NCI-H2081 (cell line): ENCODE data around the gene TRAF5.
"Not testable (repeated sequence)": the region's sequence is repeated elsewhere in the genome, so short reads cannot be mapped to it uniquely, and the experiment has no call there.

ENCODE experiments used
- DNase-seq, 2 experiments: peaks; one replicate each; lab custom pipeline; 2025; lab: John Stamatoyannopoulos, UW

Gene TRAF5, protein sequence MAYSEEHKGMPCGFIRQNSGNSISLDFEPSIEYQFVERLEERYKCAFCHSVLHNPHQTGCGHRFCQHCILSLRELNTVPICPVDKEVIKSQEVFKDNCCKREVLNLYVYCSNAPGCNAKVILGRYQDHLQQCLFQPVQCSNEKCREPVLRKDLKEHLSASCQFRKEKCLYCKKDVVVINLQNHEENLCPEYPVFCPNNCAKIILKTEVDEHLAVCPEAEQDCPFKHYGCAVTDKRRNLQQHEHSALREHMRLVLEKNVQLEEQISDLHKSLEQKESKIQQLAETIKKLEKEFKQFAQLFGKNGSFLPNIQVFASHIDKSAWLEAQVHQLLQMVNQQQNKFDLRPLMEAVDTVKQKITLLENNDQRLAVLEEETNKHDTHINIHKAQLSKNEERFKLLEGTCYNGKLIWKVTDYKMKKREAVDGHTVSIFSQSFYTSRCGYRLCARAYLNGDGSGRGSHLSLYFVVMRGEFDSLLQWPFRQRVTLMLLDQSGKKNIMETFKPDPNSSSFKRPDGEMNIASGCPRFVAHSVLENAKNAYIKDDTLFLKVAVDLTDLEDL

DNA sequence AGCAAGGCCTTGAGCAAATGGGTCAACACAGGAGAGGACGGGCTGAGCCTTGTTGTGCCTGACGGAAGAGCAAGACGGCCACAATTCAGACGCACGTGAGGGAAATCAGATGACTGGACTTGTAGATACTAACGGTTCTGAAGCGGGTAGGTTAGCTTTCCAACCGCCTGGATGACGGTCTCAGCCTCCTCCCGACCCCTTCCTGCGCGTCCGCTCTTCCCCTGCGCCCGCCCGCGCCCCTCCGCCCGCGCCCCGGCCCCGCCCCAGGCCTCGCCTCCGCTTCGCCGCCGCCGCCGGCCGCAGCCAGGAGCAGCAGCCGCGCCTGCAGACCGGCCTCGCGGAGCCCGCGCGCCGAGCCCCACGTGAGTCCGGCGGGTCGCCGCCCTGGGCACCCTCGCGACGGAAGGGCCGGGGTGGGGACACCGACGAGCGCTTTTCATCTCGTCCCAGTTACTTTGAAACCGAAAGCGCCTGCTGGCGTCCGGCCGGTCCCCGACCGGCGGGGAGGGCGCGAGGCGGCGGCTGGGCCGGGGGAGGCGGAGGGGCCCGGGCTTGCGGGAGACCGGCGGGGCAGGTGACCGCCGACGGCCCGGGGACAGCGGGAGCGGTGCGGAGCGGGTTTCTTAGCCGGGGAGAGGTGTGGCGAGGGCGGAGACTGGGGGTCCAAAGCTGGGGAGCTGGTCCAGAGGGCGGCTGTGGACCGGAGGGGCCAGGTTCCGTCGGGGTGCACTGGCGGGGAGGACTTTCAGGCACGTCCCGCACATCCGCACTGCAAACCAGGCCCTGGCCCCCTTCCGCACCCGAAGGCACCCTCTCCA, at the start of gene TRAF5:
Gene TRAF5, plus strand, starts transcription at position 306 of the 818 bp plus-strand sequence. CDS start 26,407 bp downstream, outside the sequence.
- peak; percentile 43 to 44 for DNase-seq

DNA sequence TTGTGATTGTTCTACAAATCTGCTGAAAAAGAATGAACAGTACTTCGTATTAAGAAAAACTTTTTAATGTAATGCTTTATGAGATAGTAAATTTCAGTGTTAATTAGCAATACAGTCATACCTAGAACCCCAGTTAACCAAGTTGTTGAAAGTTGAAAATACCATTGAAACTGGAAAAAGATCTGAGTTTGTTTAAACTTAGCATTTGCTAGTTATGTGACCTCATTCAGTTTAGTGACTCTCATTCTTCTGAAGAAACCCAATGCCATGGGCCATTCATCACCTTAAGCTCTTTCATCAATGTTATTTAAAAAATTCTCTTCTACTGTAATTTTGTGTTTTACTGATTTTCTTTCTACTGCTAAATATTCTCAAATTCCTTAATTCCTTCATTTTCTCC, 47.3 kb upstream of the TRAF5 start:
- no peak for DNase-seq

DNA sequence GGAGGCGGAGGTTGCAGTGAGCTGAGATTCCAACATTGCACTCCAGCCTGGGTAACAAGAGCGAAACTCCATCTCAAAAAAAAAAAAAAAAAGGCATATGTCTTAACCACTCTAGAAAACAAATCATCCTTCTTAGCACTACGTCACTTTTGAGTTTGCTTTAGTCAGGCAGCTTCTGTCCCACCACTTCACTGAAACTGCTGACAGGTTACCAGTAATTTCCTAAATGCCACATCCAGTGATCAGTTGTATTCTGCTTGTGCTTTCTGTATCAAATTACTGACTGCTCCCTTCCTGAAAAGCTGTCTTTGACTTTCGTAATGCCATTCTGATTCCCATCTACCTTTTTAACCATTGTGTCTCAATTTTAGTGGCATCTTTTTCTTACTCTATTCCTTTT, 45.7 kb upstream of the TRAF5 start:
- DNase-seq: no peak

DNA sequence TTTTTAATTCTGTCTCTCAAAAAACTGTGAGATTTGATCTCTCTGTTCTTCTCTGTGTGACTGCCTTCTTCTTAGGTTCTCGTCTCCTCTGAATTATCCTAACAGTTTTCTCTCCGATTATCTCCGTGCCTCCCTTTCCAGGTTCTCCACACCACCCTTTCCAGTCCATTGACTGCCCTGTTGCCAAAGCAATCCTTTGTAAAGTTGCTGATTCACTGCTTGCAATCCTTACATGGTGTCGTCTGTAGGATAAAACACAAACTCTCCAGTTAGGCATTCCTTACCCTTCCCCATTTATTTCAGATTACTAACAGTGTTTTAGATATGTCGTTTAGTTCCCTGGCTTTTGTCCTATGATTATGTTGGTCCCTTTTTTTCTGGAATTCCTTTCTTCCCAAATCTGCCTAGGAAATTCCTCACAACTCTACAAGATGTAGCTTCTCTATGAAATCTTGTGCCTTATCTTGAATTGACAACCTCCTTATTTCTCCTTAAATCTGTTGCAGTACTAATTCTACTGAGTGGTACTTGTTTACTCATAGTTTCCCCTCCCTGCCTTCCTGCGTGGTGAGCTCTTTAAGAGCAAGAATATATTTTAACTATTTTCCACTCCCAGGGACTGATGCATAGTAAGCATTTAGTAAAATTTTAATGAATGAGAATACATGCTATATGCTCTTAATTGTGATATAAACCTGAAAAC, 45.2 kb upstream of the TRAF5 start:
- no peak for DNase-seq

DNA sequence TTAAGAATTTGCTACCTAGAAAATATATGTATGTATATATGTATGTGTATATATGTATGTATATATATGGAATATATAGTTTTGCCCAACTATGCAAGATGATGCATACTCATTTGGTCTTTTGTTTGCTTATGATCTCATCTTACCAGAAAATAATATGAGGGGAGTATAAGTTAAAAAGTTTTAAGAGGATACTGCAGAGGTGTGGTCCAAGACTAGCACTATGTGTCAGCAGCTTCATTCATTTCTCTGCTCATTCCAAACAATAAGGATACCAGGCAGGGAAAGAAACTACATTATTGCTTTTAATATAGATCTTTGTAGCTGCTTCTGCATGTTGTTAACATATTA, 44.6 kb upstream of the TRAF5 start:
- DNase-seq: no peak

DNA sequence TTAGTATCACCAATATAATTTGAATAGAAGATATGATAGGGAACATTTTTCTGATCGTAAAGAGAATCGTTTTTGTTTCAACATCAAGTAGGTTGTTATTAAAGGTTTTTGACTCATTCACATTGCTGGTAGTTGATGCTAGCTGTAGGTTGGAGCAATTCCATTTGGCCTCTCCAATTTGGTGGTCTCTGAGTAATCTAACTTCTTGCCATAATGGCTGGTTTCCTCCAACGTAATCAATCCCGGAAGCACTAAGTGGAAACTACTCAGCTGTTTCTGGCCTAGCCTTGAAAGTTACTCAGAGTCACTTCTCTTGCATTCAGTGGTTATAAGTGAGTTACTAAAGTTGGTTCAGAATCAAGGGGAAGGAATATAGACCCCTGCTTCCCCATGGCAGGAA, 41.4 kb upstream of the TRAF5 start:
- DNase-seq: no peak

DNA sequence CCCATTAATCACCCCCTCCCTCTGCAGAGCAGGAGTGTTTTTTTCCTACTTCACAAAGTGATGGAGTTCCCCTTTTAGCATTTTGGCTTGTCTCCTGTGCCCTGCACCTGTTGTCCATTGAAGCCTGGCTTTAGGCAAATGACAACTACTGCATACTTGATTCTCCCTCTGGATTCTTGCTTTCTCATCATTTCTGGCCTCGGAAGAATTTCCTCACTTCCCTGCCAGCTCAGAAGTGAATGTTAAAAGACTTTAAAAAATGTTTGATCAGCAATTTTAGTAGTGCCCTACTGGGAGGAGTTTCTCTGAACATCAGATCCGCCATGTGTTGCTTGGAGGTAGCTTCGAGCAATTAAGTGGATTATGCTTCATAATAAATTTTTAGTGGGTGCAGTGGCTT, 39.4 kb upstream of the TRAF5 start:
- DNase-seq: no peak

DNA sequence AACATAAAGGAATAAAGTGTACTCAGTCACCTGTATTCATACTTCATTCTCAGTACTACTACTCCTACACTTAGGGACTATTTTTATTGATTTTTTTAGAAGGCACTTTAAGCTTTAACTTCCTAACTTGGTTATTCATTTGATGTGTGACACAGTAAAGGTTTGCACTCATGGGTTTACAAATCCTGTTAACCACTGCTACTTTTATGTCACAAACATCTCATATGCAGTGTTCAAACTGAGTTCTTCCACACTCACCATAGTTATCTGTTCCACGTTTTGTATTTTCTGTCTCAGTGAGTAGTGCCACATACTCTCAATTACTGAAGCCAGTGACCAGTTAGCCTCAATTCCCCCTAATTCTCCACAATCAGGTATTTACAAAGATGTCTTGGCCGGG, 34.2 kb upstream of the TRAF5 start:
- DNase-seq: no peak

DNA sequence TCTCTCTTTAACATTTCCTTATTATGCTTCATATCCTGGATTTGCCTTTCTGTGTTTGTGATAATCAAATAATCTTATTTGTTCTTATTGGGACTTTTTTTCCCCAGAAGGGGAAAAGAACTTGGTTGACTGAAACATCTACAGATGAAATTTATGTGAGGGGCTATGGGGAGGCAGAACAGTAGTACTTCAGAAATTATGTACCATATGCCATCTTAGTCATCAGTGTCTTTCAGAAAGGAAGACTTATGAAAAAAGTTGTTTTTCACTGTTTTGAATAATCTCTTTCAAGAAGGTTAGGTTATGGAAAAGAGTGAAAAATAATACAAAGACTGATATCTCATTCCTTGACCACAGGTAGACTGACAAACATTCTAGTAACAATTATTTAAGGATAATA, 30.2 kb upstream of the TRAF5 start:
- no peak for DNase-seq

DNA sequence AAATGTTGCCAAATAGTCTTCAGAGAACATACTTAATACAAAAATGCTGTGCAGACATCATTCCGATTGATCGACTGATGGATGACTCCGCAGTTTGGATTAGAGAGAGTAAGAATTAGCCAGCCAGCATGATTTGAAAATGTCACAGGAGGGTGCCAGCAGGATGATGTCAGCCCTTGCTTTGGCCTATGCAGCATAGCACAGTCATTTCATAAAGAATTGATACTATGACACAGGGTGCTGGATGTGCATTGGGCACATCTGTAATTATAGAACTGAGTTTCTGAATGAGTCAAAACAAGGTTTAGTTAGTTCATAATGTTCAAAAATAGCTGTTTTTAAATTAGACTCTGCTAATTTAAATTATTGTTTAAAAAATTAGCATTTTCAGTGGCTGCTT, 21.6 kb upstream of the TRAF5 start:
- peak in 1 of 2 experiments; percentile 7 for DNase-seq

DNA sequence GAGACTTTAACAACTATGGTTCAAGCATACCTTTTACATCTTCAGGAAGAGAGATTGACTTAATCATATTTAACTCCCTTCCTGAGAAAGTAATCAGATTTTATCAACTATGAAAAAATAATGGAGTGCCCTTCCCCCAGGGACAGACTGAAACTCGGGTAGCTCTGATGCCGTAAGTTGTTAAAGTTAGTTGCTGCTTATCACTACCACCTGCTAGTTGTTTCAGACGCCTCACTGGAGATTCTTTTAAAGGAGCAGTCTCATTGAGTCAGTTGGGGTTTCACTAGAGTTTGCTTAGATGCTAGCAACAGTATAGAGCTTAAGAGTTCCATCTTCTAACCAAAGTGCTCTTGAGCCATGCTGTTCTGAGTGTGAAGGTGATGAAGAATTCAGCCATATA, 17.0 kb upstream of the TRAF5 start:
- DNase-seq: no peak

DNA sequence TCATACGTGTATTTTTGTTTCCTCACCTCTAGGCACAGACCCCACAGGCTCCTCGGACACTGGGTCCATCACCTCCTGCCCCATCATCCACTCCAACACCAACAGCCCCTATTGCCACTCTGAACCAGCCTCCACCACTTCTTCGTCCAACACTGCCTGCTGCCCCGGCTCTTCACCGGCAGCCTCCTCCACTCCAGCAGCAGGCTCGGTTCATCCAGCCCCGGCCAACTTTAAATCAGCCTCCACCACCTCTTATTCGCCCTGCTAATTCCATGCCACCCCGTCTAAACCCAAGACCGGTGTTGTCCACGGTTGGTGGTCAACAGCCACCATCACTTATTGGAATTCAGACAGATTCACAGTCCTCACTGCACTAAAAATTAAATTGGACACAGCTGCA, 13.2 kb upstream of the TRAF5 start:
- DNase-seq: no peak

DNA sequence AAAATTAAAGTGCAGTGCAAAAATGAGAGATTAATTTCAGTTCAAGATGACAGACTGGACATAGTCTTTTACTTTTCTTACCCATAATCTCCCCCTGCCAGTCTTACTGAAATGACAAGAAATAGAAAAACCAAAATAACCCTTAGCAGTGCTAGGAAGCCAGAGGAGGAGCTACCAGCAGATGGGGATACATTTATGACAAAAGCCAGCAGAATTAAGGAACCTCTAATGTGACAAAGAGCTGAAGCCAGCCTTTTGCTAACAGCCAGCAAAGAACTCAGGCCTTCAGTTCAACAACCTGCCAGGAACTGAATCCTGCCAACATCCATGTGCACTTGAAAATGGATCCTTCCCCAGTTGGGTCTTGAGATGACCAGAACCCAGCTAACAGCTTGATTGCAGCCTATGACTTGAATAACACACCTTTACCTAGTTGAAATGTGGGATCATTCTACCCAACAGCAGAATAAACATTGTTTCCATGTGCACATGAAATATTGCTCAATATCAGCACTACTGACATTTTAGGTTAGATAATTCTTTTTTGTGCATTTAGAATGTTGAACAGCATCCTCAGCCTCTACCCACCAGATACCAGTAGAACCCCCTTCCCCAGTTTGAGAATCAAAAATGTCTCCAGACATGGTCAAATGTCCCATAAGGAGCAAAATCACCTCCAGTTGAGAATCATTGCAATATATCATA, 7.9 kb upstream of the TRAF5 start:
- no peak for DNase-seq

DNA sequence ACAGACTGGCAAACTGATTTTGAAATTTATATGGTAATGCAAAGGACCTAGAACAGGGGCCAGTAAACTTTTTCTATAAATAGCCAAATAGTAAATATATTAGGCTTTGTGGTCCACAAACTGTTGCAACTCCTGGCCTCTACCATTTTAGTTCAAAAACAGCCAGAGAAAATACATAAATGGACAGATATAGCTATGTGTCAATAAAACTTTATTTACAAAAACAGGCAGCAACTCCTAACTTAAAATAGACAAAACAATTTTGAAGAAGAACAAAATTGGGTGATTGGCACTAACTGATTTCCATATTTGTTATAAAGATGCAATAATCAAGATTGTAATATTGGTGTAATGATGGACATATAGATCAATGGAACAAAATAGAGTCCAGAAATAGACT, 6.7 kb upstream of the TRAF5 start:
- DNase-seq: no peak

DNA sequence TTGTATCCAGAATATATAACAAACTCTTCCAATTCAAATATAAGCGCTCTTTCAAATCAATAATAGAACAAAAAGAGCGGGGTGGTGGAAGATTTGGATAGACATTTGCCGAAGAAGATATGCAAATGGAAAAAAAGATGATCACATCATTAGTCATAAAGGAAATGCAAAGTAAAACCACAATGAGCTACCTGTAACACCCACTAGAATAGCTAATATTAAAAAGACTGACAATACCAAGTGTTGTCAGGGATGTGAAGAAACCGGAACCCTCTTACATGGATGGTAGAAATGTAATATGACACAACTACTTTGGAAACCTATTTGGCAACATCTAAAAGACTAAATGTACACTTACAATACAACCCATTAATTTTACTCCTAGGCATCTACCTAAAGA, 5.7 kb upstream of the TRAF5 start:
- no peak for DNase-seq

DNA sequence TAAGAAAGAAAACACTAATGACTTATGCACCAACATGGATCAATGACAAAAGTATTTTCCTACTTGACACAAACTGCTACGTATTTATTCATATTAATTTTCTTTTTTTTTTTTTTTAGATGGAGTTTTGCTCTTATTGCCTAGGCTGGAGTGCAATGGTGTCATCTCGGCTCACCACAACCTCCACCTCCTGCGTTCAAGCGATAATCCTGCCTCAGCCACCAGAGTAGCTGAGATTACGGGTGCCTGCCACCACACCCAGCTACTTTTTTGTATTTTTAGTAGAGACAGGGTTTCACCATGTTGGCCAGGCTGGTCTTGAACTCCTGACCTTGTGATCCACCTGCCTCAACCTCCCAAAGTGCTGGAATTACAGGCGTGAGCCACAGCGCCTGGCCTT, 5.0 kb upstream of the TRAF5 start:
- DNase-seq: not testable (repeated sequence)

DNA sequence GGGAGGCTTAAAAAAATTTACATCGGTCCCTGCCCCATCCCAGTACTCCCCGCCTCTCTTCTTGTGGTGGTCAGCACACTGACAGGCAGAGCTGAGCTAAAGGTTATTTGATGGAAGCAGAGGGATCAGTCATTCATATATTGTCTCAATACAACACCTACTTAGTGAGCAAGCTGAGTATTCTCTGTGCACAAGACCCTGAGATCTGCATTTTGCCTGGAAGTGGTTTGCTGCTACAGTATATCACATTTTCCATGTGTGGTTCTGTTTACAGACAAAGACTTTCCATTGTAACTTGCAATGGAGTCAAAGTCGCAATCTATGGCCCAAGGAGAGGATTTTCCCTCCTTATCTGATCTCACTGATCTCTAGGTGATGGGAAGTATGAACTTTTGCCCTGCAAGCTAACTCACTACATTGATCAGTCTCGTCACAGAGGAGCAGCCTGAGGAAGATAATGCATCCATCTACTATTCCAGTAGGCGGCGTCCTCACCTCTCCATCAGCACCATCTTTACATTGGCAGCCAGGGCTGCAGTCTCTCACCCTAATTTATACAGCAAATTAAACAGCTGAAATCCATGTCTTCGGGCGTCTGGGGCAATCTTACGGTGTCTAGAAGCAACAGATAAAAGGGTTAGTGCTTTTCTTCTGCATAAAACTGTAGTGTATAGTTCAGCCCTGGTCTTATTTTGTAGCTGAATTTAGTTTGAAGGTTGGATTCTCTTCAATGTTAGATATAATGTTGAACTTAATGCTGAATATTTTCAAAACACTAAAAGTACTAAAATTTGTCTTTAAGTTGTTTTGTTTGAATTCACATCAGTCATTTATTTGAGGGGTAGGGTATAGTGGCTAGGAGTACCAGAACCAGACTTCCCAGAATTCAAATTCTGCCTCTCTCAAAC, 3.2 kb upstream of the TRAF5 start:
- DNase-seq: peak; percentile 78 to 80

DNA sequence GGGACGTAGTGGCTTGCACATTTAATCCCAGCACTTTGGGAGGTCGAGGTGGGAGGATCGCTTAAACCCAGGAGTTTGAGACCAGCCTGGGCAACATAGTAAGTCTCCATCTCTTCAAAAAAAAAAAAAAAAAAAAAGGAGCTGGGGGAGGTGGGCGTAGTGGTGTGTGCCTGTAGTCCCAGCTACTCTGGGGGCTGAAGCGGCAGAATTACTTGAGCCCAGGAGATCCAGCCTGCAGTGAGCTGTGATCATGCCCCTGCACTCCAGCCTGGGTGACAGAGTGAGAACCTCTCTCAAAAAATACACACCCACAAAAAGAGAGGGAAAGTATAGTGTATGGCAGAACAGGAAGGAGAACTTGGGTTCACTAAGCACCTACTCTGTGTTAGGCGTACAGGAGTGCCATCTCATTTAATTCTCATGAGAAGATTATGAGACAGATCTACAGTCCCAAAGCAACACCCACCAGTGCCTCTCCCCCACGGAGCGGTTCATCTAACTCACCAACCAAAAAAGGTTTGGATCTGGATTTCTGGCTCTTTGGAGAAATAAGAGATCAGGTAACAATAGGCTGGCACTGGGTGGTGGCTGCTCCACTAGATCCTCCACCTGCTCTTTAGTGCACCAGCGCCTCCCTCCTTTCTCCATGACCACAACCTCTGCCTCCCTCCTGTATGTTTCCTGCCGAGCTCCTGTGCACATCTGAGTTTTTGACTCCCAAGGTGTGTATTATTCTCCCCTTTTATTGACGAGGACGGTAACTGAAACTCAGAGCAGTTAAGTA, 1.4 kb upstream of the TRAF5 start:
- peak in 1 of 2 experiments; percentile 18 for DNase-seq

DNA sequence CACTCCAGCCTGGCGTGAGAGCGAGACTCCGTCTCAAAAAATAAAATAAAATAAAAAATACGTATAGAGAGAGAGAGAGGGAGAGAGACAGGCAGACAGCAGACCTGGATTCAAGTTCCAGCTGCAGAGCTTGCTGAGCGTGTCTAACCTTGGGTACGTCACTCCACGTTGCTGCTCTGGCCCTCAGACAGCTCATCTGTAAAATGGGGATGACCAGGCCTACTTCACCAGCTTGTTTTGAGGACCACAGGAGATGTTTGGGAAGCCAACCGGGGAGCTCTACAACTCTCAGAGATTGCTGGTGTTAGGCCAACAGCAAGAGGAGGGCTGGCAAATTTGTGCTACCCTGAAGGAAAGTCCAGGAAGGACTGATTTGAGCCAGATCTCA, 499 bp upstream of the TRAF5 start:
- no peak for DNase-seq

DNA sequence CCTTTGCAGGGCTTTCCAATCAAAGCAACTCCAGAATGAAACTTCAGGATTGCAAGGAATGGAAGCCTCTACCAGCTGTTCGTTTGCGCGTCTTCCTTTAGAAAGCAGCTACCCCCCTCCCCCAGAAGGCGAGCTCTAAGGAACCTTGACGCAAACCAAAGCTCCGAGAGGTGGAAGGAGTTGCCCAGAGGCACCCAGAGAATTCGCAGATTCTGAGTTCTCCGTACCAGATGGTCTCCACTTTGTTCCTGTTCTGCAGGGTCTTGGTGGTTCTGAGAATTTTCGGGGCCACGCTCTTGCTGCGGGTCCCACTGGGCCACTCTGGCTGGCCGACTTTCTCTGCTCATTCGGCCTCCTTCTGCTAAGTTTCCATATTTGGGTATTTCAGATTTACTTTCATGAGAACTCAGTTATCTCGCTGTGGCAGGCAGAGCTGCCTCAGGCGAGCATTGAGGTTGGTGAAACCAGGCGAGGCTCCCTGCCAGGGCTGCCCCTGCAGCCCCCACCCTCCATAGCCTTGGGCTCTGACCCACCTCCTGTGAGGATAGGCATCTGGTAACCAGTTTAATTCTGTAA, 801 bp downstream of the TRAF5 start:
- peak; percentile 79 to 83 for DNase-seq
